Gastrocnemius medialis (tissue), 4 donors: ENCODE data around the gene ERCC5.

Source experiments
- CTCF ChIP-seq, 5 experiments: fragments of 450-650 bp in 3 of 5; fragments of 200-600 bp in 2 of 5; sonication (generic) in 2 of 5; IDR thresholded peaks in 4 of 5; conservative IDR thresholded peaks in 1 of 5; 1 replicate in 4 of 5; 2 replicates in 1 of 5; pipeline ENCODE4 v1.5.1; 2016 to 2019; ENCODE audit warnings: antibody characterized with exemption in 5 of 5, mild to moderate bottlenecking in 3 of 5, moderate library complexity in 3 of 5
- POLR2A ChIP-seq, 2 donors: fragments of 450-650 bp; IDR thresholded peaks; one replicate each; pipeline ENCODE4 v1.6.1; 2017; ENCODE audit warnings: antibody characterized with exemption in 2 of 2, mild to moderate bottlenecking in 2 of 2, moderate library complexity in 2 of 2

GRCh38 chr13:102807699-102808098, 38.1 kb upstream of the ERCC5 start:
- no peak for TF ChIP-seq POLR2A (IDR thresholded peaks at IDR 0.05)
- TF ChIP-seq CTCF (IDR thresholded peaks at IDR 0.05 in 4 of 5, conservative IDR thresholded peaks at IDR 0.05 in 1 of 5) = no peak
